Mammary epithelial cell (primary cell): ENCODE data around the gene FAF1.

Source experiments
- CTCF ChIP-seq, 2 donors: IDR thresholded peaks in 1 of 2; conservative IDR thresholded peaks in 1 of 2; 2 replicates each; pipeline ENCODE4 v1.5.1; 2011 to 2012; ENCODE audit warnings: inconsistent platforms in 2 of 2, low read length in 2 of 2, mild to moderate bottlenecking in 2 of 2, control low read depth in 1 of 2, low read depth in 1 of 2; ENCODE audit not compliant: insufficient read depth in 1 of 2; ENCODE audit errors: extremely low read depth in 1 of 2
- EZH2 ChIP-seq: IDR thresholded peaks from 2 replicates; pipeline ENCODE4 v1.6.1; 2012; ENCODE audit warnings: low read length, inconsistent platforms, borderline replicate concordance

GRCh38 chr1:50704126-50704525 is 255.9 kb downstream of the FAF1 start:
- TF ChIP-seq CTCF (conservative IDR thresholded peaks at IDR 0.05 in 1 of 2, IDR thresholded peaks at IDR 0.05 in 1 of 2; ENCODE audit: extremely low read depth in 1 of 2, insufficient read depth in 1 of 2, low read depth in 1 of 2, low read length in 2 of 2), result peak; percentile 74 to 80
- TF ChIP-seq EZH2, result no peak
